ENCODE data around the gene UGGT2.

GRCh38 chr13:96089749-96090239 is 36.6 kb upstream of the UGGT2 start, which contains the start of gene HS6ST3:
- TF ChIP-seq EZH2 (IDR thresholded peaks at IDR 0.05; ENCODE audit: insufficient read depth, poor library complexity, severe bottlenecking) (peak; percentile 76), EZH2phosphoT487 (IDR thresholded peaks at IDR 0.05; ENCODE audit: insufficient read depth, low read depth) (no peak)

All from GM23248 (cell line).